Measurements from ENCODE around the gene DYSF.

DNA sequence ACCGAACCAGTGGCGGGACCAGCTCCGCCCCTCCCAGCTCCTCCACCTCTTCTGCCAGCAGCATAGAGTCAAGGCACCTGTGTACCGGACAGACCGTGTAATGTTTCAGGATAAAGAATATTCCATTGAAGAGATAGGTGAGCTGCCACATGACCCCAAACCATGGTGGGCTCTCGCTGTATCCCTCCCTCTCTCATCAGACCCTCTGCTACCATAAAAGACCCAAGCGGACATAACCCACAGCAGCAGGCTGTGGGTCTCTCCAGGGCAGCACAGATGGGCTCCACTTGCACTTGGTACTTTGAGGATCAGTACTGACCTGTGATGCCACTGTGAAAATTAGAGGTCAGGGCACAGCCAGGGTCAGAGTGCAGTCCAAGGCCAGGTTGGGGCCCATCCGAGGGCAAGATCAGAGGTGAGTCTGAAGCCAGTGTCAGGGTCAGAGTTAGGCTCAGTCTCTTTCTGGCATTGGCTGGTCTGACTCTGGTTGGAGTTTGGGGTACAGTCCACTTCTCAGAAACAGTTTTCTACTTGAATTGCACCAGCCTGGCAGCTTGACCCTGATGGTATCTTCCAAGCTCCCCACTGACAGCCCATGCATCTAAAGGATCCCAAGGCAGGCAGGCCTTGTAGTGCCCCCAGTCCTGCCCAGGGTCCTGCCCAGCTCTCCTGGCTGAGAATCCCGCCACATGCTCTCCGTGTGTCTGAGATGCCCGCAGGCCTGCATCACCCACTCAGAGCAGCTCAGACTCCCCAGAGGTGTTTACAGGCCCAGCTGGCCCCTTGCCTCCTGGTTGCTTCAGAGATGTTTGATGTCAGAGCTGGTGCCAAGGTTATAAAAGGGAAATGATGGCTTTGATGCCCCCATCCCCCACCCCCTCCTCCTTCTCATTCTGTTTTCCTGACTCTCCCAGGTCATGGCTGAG, 212.1 kb downstream of the DYSF start:
- TF ChIP-seq, protein P1, sequence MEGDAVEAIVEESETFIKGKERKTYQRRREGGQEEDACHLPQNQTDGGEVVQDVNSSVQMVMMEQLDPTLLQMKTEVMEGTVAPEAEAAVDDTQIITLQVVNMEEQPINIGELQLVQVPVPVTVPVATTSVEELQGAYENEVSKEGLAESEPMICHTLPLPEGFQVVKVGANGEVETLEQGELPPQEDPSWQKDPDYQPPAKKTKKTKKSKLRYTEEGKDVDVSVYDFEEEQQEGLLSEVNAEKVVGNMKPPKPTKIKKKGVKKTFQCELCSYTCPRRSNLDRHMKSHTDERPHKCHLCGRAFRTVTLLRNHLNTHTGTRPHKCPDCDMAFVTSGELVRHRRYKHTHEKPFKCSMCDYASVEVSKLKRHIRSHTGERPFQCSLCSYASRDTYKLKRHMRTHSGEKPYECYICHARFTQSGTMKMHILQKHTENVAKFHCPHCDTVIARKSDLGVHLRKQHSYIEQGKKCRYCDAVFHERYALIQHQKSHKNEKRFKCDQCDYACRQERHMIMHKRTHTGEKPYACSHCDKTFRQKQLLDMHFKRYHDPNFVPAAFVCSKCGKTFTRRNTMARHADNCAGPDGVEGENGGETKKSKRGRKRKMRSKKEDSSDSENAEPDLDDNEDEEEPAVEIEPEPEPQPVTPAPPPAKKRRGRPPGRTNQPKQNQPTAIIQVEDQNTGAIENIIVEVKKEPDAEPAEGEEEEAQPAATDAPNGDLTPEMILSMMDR (IDR thresholded peaks at IDR 0.05), result no peak
- TF ChIP-seq POLR2AphosphoS5 (IDR thresholded peaks at IDR 0.05), result no peak
